ENCODE measurements around the gene GEN1. TPM values are rescaled to one million over a fixed set of nuclear protein-coding genes. Genes with fewer than 3 reads are reported as not detected.

Gene GEN1
- total RNA-seq, 2 experiments from 2014 or later = 4.3 to 4.6 TPM

DNA sequence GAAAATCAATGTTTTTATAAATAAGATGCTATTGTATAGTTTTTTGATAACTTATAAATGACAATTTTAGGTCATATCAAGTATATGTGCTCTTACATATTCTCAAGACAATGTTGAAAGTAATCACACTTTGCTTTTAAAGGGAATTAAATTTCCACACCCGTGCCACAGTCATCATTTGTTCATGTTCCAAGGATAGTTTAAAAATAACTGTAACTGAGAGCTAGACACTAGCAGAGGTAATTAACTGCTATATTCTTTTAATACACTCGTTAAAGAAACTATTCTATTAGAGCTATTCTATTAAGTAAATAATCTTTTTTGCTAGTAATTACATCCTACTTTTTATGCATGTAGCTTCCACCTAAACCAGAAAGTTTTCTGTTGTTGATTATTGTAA lies 18.0 kb downstream of the GEN1 start:
- Histone ChIP-seq H3K4me3 (ENCODE audit: low read length) (no peak overlapping the region), H3K27me3 (ENCODE audit: control insufficient read depth in 1 of 2, insufficient read depth in 2 of 2, low read length in 2 of 2) (no peaks in the 10 kb centered on the region), H3K27ac (ENCODE audit: low read depth in 1 of 2, low read length in 2 of 2) (no peak overlapping the region), H3K36me3 (ENCODE audit: insufficient read depth, low read length) (no peaks in the 10 kb centered on the region), H3K4me1 (ENCODE audit: insufficient read depth, low read length) (no peaks in the 10 kb centered on the region), H3K9me3 (ENCODE audit: control insufficient read depth in 1 of 2, insufficient read depth in 1 of 2, low read length in 2 of 2) (no peaks in the 10 kb centered on the region)
- CTCF ChIA-PET = no interaction called here
- no peaks in the 10 kb centered on the region for H3K27me3 Mint-ChIP-seq
- TF ChIP-seq, protein P1, sequence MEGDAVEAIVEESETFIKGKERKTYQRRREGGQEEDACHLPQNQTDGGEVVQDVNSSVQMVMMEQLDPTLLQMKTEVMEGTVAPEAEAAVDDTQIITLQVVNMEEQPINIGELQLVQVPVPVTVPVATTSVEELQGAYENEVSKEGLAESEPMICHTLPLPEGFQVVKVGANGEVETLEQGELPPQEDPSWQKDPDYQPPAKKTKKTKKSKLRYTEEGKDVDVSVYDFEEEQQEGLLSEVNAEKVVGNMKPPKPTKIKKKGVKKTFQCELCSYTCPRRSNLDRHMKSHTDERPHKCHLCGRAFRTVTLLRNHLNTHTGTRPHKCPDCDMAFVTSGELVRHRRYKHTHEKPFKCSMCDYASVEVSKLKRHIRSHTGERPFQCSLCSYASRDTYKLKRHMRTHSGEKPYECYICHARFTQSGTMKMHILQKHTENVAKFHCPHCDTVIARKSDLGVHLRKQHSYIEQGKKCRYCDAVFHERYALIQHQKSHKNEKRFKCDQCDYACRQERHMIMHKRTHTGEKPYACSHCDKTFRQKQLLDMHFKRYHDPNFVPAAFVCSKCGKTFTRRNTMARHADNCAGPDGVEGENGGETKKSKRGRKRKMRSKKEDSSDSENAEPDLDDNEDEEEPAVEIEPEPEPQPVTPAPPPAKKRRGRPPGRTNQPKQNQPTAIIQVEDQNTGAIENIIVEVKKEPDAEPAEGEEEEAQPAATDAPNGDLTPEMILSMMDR (IDR thresholded peaks at IDR 0.05) = no peak
- H3K27ac Mint-ChIP-seq = no peak overlapping the region
- POLR2A ChIA-PET = no interaction called here
- intact Hi-C loops (cut with DNase I, micrococcal nuclease) = no loop called here
- no peaks in the 10 kb centered on the region for H3K4me1 Mint-ChIP-seq (ENCODE audit: low read depth)
- DNase-seq = no peak
- H3K9me3 Mint-ChIP-seq = no peaks in the 10 kb centered on the region
- peaks cover 10% of the 10 kb centered on the region for H3K36me3 Mint-ChIP-seq (ENCODE audit: low read depth)
- no peak overlapping the region for H3K4me3 Mint-ChIP-seq
- no peak for ATAC-seq (ENCODE audit: poor library complexity)

DNA sequence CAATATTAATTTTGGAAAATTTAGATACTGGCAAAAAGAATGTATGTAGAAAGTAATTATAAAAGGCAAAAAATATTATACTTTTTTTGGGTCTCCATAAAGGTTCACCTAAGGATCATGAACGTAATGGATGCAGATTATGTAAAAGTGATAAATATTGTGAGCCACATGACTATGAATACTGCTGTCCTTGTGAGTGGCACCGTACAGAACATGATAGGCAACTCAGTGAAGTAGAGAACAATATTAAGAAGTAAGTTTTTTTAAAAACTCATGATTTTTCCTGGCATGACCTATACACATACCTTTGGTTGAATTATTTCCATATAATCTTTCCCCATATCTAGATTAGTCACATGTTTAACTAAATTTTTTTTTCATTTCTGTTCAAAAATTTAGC lies 18.6 kb downstream of the GEN1 start:
- TF ChIP-seq, protein P1 (IDR thresholded peaks at IDR 0.05) = no peak
- Mint-ChIP-seq H3K36me3 (ENCODE audit: low read depth) (peaks cover 10% of the 10 kb centered on the region), H3K27ac (no peak overlapping the region), H3K27me3 (no peaks in the 10 kb centered on the region), H3K9me3 (no peaks in the 10 kb centered on the region), H3K4me1 (ENCODE audit: low read depth) (no peaks in the 10 kb centered on the region), H3K4me3 (no peak overlapping the region)
- no peaks in the 10 kb centered on the region for H3K27me3 ChIP-seq (ENCODE audit: control insufficient read depth in 1 of 2, insufficient read depth in 2 of 2, low read length in 2 of 2)
- no peak overlapping the region for H3K4me3 ChIP-seq (ENCODE audit: low read length)
- ATAC-seq (ENCODE audit: poor library complexity) (no peak), DNase-seq (no peak)
- POLR2A ChIA-PET = no interaction called here
- H3K9me3 ChIP-seq (ENCODE audit: control insufficient read depth in 1 of 2, insufficient read depth in 1 of 2, low read length in 2 of 2) = no peaks in the 10 kb centered on the region
- H3K36me3 ChIP-seq (ENCODE audit: insufficient read depth, low read length) = no peaks in the 10 kb centered on the region
- intact Hi-C loops (cut with DNase I, micrococcal nuclease) = no loop called here
- H3K27ac ChIP-seq (ENCODE audit: low read depth in 1 of 2, low read length in 2 of 2) = no peak overlapping the region
- no peaks in the 10 kb centered on the region for H3K4me1 ChIP-seq (ENCODE audit: insufficient read depth, low read length)
- CTCF ChIA-PET = no interaction called here

DNA sequence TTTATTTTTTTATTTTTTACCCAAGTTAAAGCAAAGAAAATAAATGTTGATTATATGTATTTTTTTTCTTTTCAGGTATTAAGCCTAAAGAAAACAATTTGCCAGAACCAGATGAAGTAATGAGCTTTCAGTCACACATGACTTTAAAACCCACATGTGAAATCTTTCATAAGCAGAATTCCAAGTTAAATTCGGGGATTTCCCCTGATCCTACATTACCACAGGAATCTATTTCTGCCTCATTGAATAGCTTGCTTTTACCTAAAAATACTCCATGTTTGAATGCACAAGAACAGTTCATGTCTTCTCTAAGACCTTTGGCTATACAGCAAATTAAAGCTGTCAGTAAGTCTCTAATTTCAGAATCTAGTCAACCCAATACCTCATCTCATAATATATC lies 26.6 kb downstream of the GEN1 start:
- Histone ChIP-seq H3K27ac (ENCODE audit: low read depth in 1 of 2, low read length in 2 of 2) (no peak overlapping the region), H3K4me3 (ENCODE audit: low read length) (no peak overlapping the region), H3K27me3 (ENCODE audit: control insufficient read depth in 1 of 2, insufficient read depth in 2 of 2, low read length in 2 of 2) (no peaks in the 10 kb centered on the region), H3K9me3 (ENCODE audit: control insufficient read depth in 1 of 2, insufficient read depth in 1 of 2, low read length in 2 of 2) (peaks cover 0 to 5% of the 10 kb centered on the region in 2 experiments), H3K36me3 (ENCODE audit: insufficient read depth, low read length) (no peaks in the 10 kb centered on the region), H3K4me1 (ENCODE audit: insufficient read depth, low read length) (no peaks in the 10 kb centered on the region)
- ChIA-PET POLR2A (no interaction called here), CTCF (interaction anchor here (0.7 kb wide), 1 partner anchor 1790 kb away, joined by 3 read pairs; no protein-coding TSS in a partner anchor)
- ATAC-seq (ENCODE audit: poor library complexity) (no peak), DNase-seq (no peak)
- Mint-ChIP-seq H3K4me1 (ENCODE audit: low read depth) (no peaks in the 10 kb centered on the region), H3K27ac (no peak overlapping the region), H3K27me3 (no peaks in the 10 kb centered on the region), H3K9me3 (no peaks in the 10 kb centered on the region), H3K4me3 (no peak overlapping the region), H3K36me3 (ENCODE audit: low read depth) (peaks cover 19% of the 10 kb centered on the region)
- intact Hi-C loops (cut with DNase I, micrococcal nuclease) = no loop called here
- TF ChIP-seq, protein P1 (IDR thresholded peaks at IDR 0.05) = no peak
